Keratinocyte (primary cell): ENCODE measurements around the gene MED4. TPM values are rescaled to one million over a fixed set of nuclear protein-coding genes. Genes with fewer than 3 reads are reported as not detected.

ENCODE experiments used
- DNase-seq: peaks from one replicate; pipeline ENCODE4 v3.0.0-alpha.2; 2011; ENCODE audit warnings: low read depth, missing footprints, low spot score
- FAIRE-seq: peaks from 2 replicates; lab custom pipeline; 2011; peaks lifted over from hg19 to GRCh38; lab: Jason Lieb, UNC
- H2AFZ ChIP-seq: 2 replicates; pipeline ENCODE4 v1.6.0; 2012; ENCODE audit warnings: low read length, control low read depth, inconsistent platforms; ENCODE audit not compliant: control insufficient read depth
- H3K27ac ChIP-seq: 2 replicates; pipeline ENCODE4 v1.5.1; 2011; ENCODE audit warnings: low read length; ENCODE audit not compliant: control insufficient read depth, insufficient read depth
- H3K27me3 ChIP-seq: 3 replicates; pipeline ENCODE4 v1.6.0; 2011; ENCODE audit warnings: low read length; ENCODE audit not compliant: control insufficient read depth, insufficient read depth; ENCODE audit errors: extremely low read depth
- H3K36me3 ChIP-seq, 2 experiments: 2 replicates in 1 of 2; 3 replicates in 1 of 2; pipeline ENCODE4 v1.5.1; 2011; ENCODE audit warnings: low read length in 2 of 2, mild to moderate bottlenecking in 1 of 2; ENCODE audit not compliant: control insufficient read depth in 2 of 2, insufficient read depth in 2 of 2; ENCODE audit errors: extremely low read depth in 1 of 2
- H3K4me1 ChIP-seq: 3 replicates; pipeline ENCODE4 v1.5.1; 2011; ENCODE audit warnings: low read length; ENCODE audit not compliant: control insufficient read depth, insufficient read depth; ENCODE audit errors: extremely low read depth
- H3K4me2 ChIP-seq: 3 replicates; pipeline ENCODE4 v1.6.0; 2011; ENCODE audit warnings: low read depth, low read length; ENCODE audit not compliant: control insufficient read depth, insufficient read depth; ENCODE audit errors: extremely low read depth
- H3K4me3 ChIP-seq, 3 experiments: fragments of 200-600 bp in 1 of 3; sonication (generic) in 1 of 3; 2 replicates in 2 of 3; 3 replicates in 1 of 3; pipeline ENCODE4 v1.5.1; 2011 to 2016; ENCODE audit warnings: low read length in 3 of 3, mild to moderate bottlenecking in 3 of 3, control low read depth in 2 of 3, inconsistent platforms in 1 of 3, low read depth in 1 of 3, mixed read lengths in 1 of 3, mixed run types in 1 of 3, moderate library complexity in 1 of 3; ENCODE audit not compliant: control insufficient read depth in 2 of 3, insufficient read depth in 2 of 3; ENCODE audit errors: extremely low read depth in 1 of 3
- H3K79me2 ChIP-seq: 2 replicates; pipeline ENCODE4 v1.6.0; 2012; ENCODE audit warnings: low read length; ENCODE audit not compliant: control insufficient read depth, insufficient read depth
- H3K9ac ChIP-seq: 3 replicates; pipeline ENCODE4 v1.6.0; 2011; ENCODE audit warnings: low read length; ENCODE audit not compliant: control insufficient read depth, insufficient read depth; ENCODE audit errors: extremely low read depth
- H3K9me1 ChIP-seq: 3 replicates; pipeline ENCODE4 v1.6.0; 2011; ENCODE audit warnings: low read length; ENCODE audit not compliant: control insufficient read depth, insufficient read depth; ENCODE audit errors: extremely low read depth
- H3K9me3 ChIP-seq: 2 replicates; pipeline ENCODE4 v1.5.1; 2012; ENCODE audit warnings: low read depth, low read length; ENCODE audit not compliant: control insufficient read depth
- H4K20me1 ChIP-seq: 3 replicates; pipeline ENCODE4 v1.6.0; 2011; ENCODE audit warnings: low read length; ENCODE audit not compliant: control insufficient read depth, insufficient read depth; ENCODE audit errors: extremely low read depth
- EZH2 ChIP-seq: IDR thresholded peaks from one replicate; pipeline ENCODE4 v1.6.1; 2012; ENCODE audit warnings: inconsistent platforms, mild to moderate bottlenecking, low read length, moderate library complexity
- dilution Hi-C: fragments of 300-500 bp; cut with MboI; formaldehyde crosslinking; loops from one replicate; pipeline ENCODE4 v1.7.0; 2020; ENCODE audit warnings: low sequenced_read_pairs; ENCODE audit not compliant: extremely low pct_ligation_motif_present
- polyA plus RNA-seq, 5 experiments: library from polyadenylated mRNA; depleted of rRNA in 3 of 5; stranded (reverse) in 3 of 5; stranded (forward) in 1 of 5; unstranded in 1 of 5; fragments of >200 nt; gene quantifications; 1 replicate in 1 of 5; 2 replicates in 3 of 5; 3 replicates in 1 of 5; pipeline versions ENCODE4 v1.2.1 to v1.2.3, GENCODE V29; 2011 to 2012; ENCODE audit warnings: missing spikeins in 2 of 5, low read depth in 1 of 5, low replicate concordance in 1 of 5
- small RNA-seq, 3 experiments: library from RNA; depleted of rRNA; stranded (forward); fragments of <200 nt; gene quantifications; one replicate each; pipeline ENCODE3, GENCODE V24; 2012; ENCODE audit warnings: low read depth in 3 of 3, low replicate concordance in 1 of 3; ENCODE audit not compliant: insufficient read length in 3 of 3
- TF ChIP-seq, protein P1 (sequence below), 3 experiments: IDR thresholded peaks in 1 of 3; conservative IDR thresholded peaks in 1 of 3; optimal IDR thresholded peaks in 1 of 3; 2 replicates in 2 of 3; 3 replicates in 1 of 3; pipeline versions ENCODE3 to v1.5.1; 2011; ENCODE audit warnings: low read length in 3 of 3, mild to moderate bottlenecking in 3 of 3, moderate library complexity in 2 of 3, control low read depth in 1 of 3, inconsistent platforms in 1 of 3; ENCODE audit not compliant: insufficient read depth in 2 of 3; ENCODE audit errors: extremely low read depth in 1 of 3

MED4 gene
- polyA plus RNA-seq, 1 donor (not counting 4 experiments of a cell fraction or from before 2014, with no cell fraction given) = 62.4 TPM

DNA sequence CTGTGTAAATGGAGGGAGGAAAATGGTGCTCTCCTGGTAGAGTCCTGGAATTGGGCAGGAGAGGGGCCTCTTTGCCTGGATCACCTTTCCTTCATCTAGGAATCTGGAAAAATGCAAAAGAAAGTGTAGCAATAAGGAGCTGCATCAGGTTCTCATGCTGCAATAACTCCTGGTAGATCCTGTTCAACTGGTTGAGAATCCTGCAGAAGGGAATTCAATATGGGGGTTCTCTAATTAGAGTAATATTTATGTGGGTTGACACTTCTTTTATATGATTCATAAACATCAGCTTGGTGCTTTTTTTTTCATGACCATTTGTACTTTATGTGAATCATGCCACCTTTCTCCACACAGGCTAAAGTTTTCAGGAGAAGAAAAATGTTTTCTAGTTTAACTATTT, 66.8 kb downstream of the MED4 start:
- Histone ChIP-seq H3K36me3 (peaks cover 0 to 4% of the 10 kb centered on the region in 2 experiments), H3K9ac (no peak overlapping the region), H3K4me1 (no peaks in the 10 kb centered on the region), H3K27me3 (no peaks in the 10 kb centered on the region), H3K9me1 (no peaks in the 10 kb centered on the region), H3K4me3 (no peak overlapping the region), H3K4me2 (no peak overlapping the region), H3K79me2 (peaks cover 2% of the 10 kb centered on the region), H3K9me3 (peaks cover 5% of the 10 kb centered on the region), H3K27ac (no peak overlapping the region), H2AFZ (no peak overlapping the region), H4K20me1 (no peaks in the 10 kb centered on the region)
- FAIRE-seq = no peak
- no peak for DNase-seq
- dilution Hi-C loops = no loop called here
- TF ChIP-seq EZH2 = no peak
- TF ChIP-seq, protein P1, sequence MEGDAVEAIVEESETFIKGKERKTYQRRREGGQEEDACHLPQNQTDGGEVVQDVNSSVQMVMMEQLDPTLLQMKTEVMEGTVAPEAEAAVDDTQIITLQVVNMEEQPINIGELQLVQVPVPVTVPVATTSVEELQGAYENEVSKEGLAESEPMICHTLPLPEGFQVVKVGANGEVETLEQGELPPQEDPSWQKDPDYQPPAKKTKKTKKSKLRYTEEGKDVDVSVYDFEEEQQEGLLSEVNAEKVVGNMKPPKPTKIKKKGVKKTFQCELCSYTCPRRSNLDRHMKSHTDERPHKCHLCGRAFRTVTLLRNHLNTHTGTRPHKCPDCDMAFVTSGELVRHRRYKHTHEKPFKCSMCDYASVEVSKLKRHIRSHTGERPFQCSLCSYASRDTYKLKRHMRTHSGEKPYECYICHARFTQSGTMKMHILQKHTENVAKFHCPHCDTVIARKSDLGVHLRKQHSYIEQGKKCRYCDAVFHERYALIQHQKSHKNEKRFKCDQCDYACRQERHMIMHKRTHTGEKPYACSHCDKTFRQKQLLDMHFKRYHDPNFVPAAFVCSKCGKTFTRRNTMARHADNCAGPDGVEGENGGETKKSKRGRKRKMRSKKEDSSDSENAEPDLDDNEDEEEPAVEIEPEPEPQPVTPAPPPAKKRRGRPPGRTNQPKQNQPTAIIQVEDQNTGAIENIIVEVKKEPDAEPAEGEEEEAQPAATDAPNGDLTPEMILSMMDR (optimal IDR thresholded peaks at IDR 0.05 in 1 of 3, IDR thresholded peaks at IDR 0.05 in 1 of 3, conservative IDR thresholded peaks at IDR 0.05 in 1 of 3; ENCODE audit: extremely low read depth in 1 of 3, insufficient read depth in 2 of 3, low read length in 3 of 3) = no peak

Small RNAs within 50 kb of the gene (small RNA-seq; reads per million reads assigned to genes)
- 0 reads per million in 3 experiments for gene POLR2KP2

Other genes starting within 250 kb of the MED4 start
- 32.4 to 64.3 TPM (median 35.2 TPM) in 3 replicates for gene SUCLA2, start 93.8 kb downstream of the MED4 start, polyA plus RNA-seq
- 19.4 to 41.1 TPM (median 24.5 TPM) in 3 replicates for gene NUDT15, start 57.4 kb downstream of the MED4 start, polyA plus RNA-seq
- gene ITM2B, start 138.1 kb upstream of the MED4 start, polyA plus RNA-seq = 278 to 401 TPM (median 294 TPM) in 3 replicates
- gene RB1, start 208.6 kb upstream of the MED4 start, polyA plus RNA-seq = 13.9 to 22.4 TPM (median 15.5 TPM) in 3 replicates